ENCODE results near the gene LGALS7B.
"Not testable (repeated sequence)": the region's sequence is repeated elsewhere in the genome, so short reads cannot be mapped to it uniquely, and the experiment has no call there.

LGALS7B gene

GRCh38 chr19:38770228-38770948 lies 18.6 kb upstream of the LGALS7B start:
- DNase-seq = not testable (repeated sequence)

GRCh38 chr19:38770949-38771275 lies 18.1 kb upstream of the LGALS7B start:
- not testable (repeated sequence) for DNase-seq

GRCh38 chr19:38771569-38771968 lies 17.4 kb upstream of the LGALS7B start:
- DNase-seq = not testable (repeated sequence)

- no peak for DNase-seq
Observed at GRCh38 chr19:38773469-38774177, 15.4 kb upstream of the LGALS7B start, which contains the start of gene LGALS7. LGALS7 (minus strand) TSS chr19:38773517; CDS start chr19:38773492, 25 bp downstream.

- no peak for DNase-seq
Observed at GRCh38 chr19:38774181-38774950, 14.6 kb upstream of the LGALS7B start.

- no peak for DNase-seq
Observed at GRCh38 chr19:38778733-38779132, 10.3 kb upstream of the LGALS7B start.

- DNase-seq = no peak
Observed at GRCh38 chr19:38780443-38780842, 8.6 kb upstream of the LGALS7B start.

- no peak for DNase-seq
Observed at GRCh38 chr19:38781058-38781457, 7.9 kb upstream of the LGALS7B start.

- not testable (repeated sequence) for DNase-seq
Observed at GRCh38 chr19:38782212-38782611, 6.8 kb upstream of the LGALS7B start.

GRCh38 chr19:38784224-38784623 lies 4.8 kb upstream of the LGALS7B start:
- no peak for DNase-seq

- DNase-seq = no peak
Observed at GRCh38 chr19:38785187-38785699, 3.8 kb upstream of the LGALS7B start.

GRCh38 chr19:38786061-38786460 lies 2.9 kb upstream of the LGALS7B start:
- not testable (repeated sequence) for DNase-seq

GRCh38 chr19:38786572-38787265 lies 2.3 kb upstream of the LGALS7B start:
- DNase-seq = no peak

GRCh38 chr19:38790507-38791403 lies 1.8 kb downstream of the LGALS7B start:
- not testable (repeated sequence) for DNase-seq

GRCh38 chr19:38791451-38792064 lies 2.6 kb downstream of the LGALS7B start:
- DNase-seq = not testable (repeated sequence)

GRCh38 chr19:38792250-38793111 lies 3.5 kb downstream of the LGALS7B start:
- peak; percentile 27 to 65 (median 41) for DNase-seq

- no peak for DNase-seq
Observed at GRCh38 chr19:38793177-38793576, 4.2 kb downstream of the LGALS7B start.

GRCh38 chr19:38793671-38794070 lies 4.7 kb downstream of the LGALS7B start:
- no peak for DNase-seq

GRCh38 chr19:38795549-38795948 lies 6.5 kb downstream of the LGALS7B start:
- DNase-seq = no peak

GRCh38 chr19:38796154-38796553 lies 7.2 kb downstream of the LGALS7B start:
- no peak for DNase-seq
